HepG2 (cell line): ENCODE data around the gene ADGRD1.

Source experiments
- ETV6 ChIP-seq: sonication (generic); formaldehyde crosslinking; conservative IDR thresholded peaks from 2 replicates; pipeline ENCODE4 v1.4.0; 2020; ENCODE audit warnings: missing genetic modification reagents
- EZH2 ChIP-seq: conservative IDR thresholded peaks from 2 replicates; pipeline ENCODE4 v1.6.1; 2012; ENCODE audit warnings: mild to moderate bottlenecking, low read depth, low read length, moderate library complexity
- KDM5B ChIP-seq: sonication (generic); formaldehyde crosslinking; IDR thresholded peaks from 2 replicates; pipeline ENCODE4 v1.4.0; 2020; ENCODE audit warnings: missing genetic modification reagents, mild to moderate bottlenecking, borderline replicate concordance
- POLR2A ChIP-seq, 2 experiments: IDR thresholded peaks; 2 replicates each; pipeline ENCODE4 v1.6.1; 2011; ENCODE audit warnings: low read depth in 2 of 2, low read length in 2 of 2, mild to moderate bottlenecking in 1 of 2, moderate library complexity in 1 of 2; ENCODE audit not compliant: insufficient read depth in 1 of 2
- POLR2AphosphoS2 ChIP-seq: IDR thresholded peaks from 2 replicates; pipeline ENCODE4 v1.6.1; 2011; ENCODE audit warnings: low read depth, low read length, improper control_type of control experiment
- ZNF253 ChIP-seq: sonication (generic); formaldehyde crosslinking; IDR thresholded peaks from 2 replicates; pipeline ENCODE4 v1.8.0; 2022; ENCODE audit warnings: mild to moderate bottlenecking, missing genetic modification reagents, borderline replicate concordance
- ZNF678 ChIP-seq: sonication (generic); formaldehyde crosslinking; IDR thresholded peaks from 2 replicates; pipeline ENCODE4 v1.4.0; 2020; ENCODE audit warnings: mild to moderate bottlenecking, missing genetic modification reagents
- ZNF792 ChIP-seq: IDR thresholded peaks from 2 replicates; pipeline ENCODE4 v1.6.1; 2016
- TF ChIP-seq, protein P1 (sequence below): sonication (generic); formaldehyde crosslinking; IDR thresholded peaks from 2 replicates; pipeline ENCODE4 v1.9.0; 2021; ENCODE audit warnings: missing genetic modification reagents, borderline replicate concordance
- TF ChIP-seq, protein P2 (sequence below): sonication (generic); formaldehyde crosslinking; IDR thresholded peaks from 2 replicates; pipeline ENCODE4 v1.5.0; 2020; ENCODE audit warnings: mild to moderate bottlenecking, missing genetic modification reagents, moderate library complexity
- TF ChIP-seq, protein P3 (sequence below): sonication (generic); formaldehyde crosslinking; IDR thresholded peaks from 2 replicates; pipeline ENCODE4 v1.4.0; 2020; ENCODE audit warnings: missing genetic modification reagents

DNA sequence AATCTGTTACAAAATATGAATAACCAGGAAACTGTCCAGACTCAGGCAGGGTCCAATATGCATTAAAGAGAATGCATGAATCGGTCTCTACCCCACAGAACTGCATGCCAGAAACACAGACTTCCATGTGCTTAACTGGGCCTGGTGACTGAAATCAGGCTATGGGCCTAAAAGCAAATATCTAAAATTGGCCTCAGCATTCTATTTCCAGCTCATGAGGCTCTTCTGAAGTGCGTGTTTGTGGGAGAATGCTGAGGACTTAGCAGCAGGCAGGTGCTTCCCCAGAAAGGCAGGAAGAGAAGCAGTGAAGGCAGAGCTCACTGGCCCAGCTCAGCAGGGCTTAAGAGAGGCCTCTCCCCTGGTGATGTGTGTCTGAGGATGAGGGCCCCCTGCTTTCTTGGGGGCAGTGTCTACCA is 48.5 kb downstream of the ADGRD1 start:
- TF ChIP-seq POLR2AphosphoS2 (no peak), KDM5B (no peak), EZH2 (no peak), ZNF792 (no peak), ZNF678 (CRISPR knock-in tag) (no peak), POLR2A (IDR thresholded peaks at IDR 0.05; ENCODE audit: insufficient read depth in 1 of 2, low read depth in 2 of 2, low read length in 2 of 2) (no peak), ZNF253 (no peak), ETV6 (no peak)
- TF ChIP-seq, protein P1, sequence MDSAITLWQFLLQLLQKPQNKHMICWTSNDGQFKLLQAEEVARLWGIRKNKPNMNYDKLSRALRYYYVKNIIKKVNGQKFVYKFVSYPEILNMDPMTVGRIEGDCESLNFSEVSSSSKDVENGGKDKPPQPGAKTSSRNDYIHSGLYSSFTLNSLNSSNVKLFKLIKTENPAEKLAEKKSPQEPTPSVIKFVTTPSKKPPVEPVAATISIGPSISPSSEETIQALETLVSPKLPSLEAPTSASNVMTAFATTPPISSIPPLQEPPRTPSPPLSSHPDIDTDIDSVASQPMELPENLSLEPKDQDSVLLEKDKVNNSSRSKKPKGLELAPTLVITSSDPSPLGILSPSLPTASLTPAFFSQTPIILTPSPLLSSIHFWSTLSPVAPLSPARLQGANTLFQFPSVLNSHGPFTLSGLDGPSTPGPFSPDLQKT, result no peak
- TF ChIP-seq, protein P2, sequence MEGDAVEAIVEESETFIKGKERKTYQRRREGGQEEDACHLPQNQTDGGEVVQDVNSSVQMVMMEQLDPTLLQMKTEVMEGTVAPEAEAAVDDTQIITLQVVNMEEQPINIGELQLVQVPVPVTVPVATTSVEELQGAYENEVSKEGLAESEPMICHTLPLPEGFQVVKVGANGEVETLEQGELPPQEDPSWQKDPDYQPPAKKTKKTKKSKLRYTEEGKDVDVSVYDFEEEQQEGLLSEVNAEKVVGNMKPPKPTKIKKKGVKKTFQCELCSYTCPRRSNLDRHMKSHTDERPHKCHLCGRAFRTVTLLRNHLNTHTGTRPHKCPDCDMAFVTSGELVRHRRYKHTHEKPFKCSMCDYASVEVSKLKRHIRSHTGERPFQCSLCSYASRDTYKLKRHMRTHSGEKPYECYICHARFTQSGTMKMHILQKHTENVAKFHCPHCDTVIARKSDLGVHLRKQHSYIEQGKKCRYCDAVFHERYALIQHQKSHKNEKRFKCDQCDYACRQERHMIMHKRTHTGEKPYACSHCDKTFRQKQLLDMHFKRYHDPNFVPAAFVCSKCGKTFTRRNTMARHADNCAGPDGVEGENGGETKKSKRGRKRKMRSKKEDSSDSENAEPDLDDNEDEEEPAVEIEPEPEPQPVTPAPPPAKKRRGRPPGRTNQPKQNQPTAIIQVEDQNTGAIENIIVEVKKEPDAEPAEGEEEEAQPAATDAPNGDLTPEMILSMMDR, result no peak
- TF ChIP-seq, protein P3, sequence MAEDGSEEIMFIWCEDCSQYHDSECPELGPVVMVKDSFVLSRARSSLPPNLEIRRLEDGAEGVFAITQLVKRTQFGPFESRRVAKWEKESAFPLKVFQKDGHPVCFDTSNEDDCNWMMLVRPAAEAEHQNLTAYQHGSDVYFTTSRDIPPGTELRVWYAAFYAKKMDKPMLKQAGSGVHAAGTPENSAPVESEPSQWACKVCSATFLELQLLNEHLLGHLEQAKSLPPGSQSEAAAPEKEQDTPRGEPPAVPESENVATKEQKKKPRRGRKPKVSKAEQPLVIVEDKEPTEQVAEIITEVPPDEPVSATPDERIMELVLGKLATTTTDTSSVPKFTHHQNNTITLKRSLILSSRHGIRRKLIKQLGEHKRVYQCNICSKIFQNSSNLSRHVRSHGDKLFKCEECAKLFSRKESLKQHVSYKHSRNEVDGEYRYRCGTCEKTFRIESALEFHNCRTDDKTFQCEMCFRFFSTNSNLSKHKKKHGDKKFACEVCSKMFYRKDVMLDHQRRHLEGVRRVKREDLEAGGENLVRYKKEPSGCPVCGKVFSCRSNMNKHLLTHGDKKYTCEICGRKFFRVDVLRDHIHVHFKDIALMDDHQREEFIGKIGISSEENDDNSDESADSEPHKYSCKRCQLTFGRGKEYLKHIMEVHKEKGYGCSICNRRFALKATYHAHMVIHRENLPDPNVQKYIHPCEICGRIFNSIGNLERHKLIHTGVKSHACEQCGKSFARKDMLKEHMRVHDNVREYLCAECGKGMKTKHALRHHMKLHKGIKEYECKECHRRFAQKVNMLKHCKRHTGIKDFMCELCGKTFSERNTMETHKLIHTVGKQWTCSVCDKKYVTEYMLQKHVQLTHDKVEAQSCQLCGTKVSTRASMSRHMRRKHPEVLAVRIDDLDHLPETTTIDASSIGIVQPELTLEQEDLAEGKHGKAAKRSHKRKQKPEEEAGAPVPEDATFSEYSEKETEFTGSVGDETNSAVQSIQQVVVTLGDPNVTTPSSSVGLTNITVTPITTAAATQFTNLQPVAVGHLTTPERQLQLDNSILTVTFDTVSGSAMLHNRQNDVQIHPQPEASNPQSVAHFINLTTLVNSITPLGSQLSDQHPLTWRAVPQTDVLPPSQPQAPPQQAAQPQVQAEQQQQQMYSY (CRISPR knock-in tag), result no peak
